Keratinocyte (primary cell): Measurements from ENCODE around the gene CD8B. TPM values are rescaled to one million over a fixed set of nuclear protein-coding genes. Genes with fewer than 3 reads are reported as not detected.

Experiments
- DNase-seq: peaks from one replicate; pipeline ENCODE4 v3.0.0-alpha.2; 2011; ENCODE audit warnings: low read depth, missing footprints, low spot score
- FAIRE-seq: peaks from 2 replicates; lab custom pipeline; 2011; peaks lifted over from hg19 to GRCh38; lab: Jason Lieb, UNC
- H2AFZ ChIP-seq: 2 replicates; pipeline ENCODE4 v1.6.0; 2012; ENCODE audit warnings: low read length, control low read depth, inconsistent platforms; ENCODE audit not compliant: control insufficient read depth
- H3K27ac ChIP-seq: 2 replicates; pipeline ENCODE4 v1.5.1; 2011; ENCODE audit warnings: low read length; ENCODE audit not compliant: control insufficient read depth, insufficient read depth
- H3K27me3 ChIP-seq: 3 replicates; pipeline ENCODE4 v1.6.0; 2011; ENCODE audit warnings: low read length; ENCODE audit not compliant: control insufficient read depth, insufficient read depth; ENCODE audit errors: extremely low read depth
- H3K36me3 ChIP-seq, 2 experiments: 2 replicates in 1 of 2; 3 replicates in 1 of 2; pipeline ENCODE4 v1.5.1; 2011; ENCODE audit warnings: low read length in 2 of 2, mild to moderate bottlenecking in 1 of 2; ENCODE audit not compliant: control insufficient read depth in 2 of 2, insufficient read depth in 2 of 2; ENCODE audit errors: extremely low read depth in 1 of 2
- H3K4me1 ChIP-seq: 3 replicates; pipeline ENCODE4 v1.5.1; 2011; ENCODE audit warnings: low read length; ENCODE audit not compliant: control insufficient read depth, insufficient read depth; ENCODE audit errors: extremely low read depth
- H3K4me2 ChIP-seq: 3 replicates; pipeline ENCODE4 v1.6.0; 2011; ENCODE audit warnings: low read depth, low read length; ENCODE audit not compliant: control insufficient read depth, insufficient read depth; ENCODE audit errors: extremely low read depth
- H3K4me3 ChIP-seq, 3 experiments: fragments of 200-600 bp in 1 of 3; sonication (generic) in 1 of 3; 2 replicates in 2 of 3; 3 replicates in 1 of 3; pipeline ENCODE4 v1.5.1; 2011 to 2016; ENCODE audit warnings: low read length in 3 of 3, mild to moderate bottlenecking in 3 of 3, control low read depth in 2 of 3, inconsistent platforms in 1 of 3, low read depth in 1 of 3, mixed read lengths in 1 of 3, mixed run types in 1 of 3, moderate library complexity in 1 of 3; ENCODE audit not compliant: control insufficient read depth in 2 of 3, insufficient read depth in 2 of 3; ENCODE audit errors: extremely low read depth in 1 of 3
- H3K79me2 ChIP-seq: 2 replicates; pipeline ENCODE4 v1.6.0; 2012; ENCODE audit warnings: low read length; ENCODE audit not compliant: control insufficient read depth, insufficient read depth
- H3K9ac ChIP-seq: 3 replicates; pipeline ENCODE4 v1.6.0; 2011; ENCODE audit warnings: low read length; ENCODE audit not compliant: control insufficient read depth, insufficient read depth; ENCODE audit errors: extremely low read depth
- H3K9me1 ChIP-seq: 3 replicates; pipeline ENCODE4 v1.6.0; 2011; ENCODE audit warnings: low read length; ENCODE audit not compliant: control insufficient read depth, insufficient read depth; ENCODE audit errors: extremely low read depth
- H3K9me3 ChIP-seq: 2 replicates; pipeline ENCODE4 v1.5.1; 2012; ENCODE audit warnings: low read depth, low read length; ENCODE audit not compliant: control insufficient read depth
- H4K20me1 ChIP-seq: 3 replicates; pipeline ENCODE4 v1.6.0; 2011; ENCODE audit warnings: low read length; ENCODE audit not compliant: control insufficient read depth, insufficient read depth; ENCODE audit errors: extremely low read depth
- EZH2 ChIP-seq: IDR thresholded peaks from one replicate; pipeline ENCODE4 v1.6.1; 2012; ENCODE audit warnings: inconsistent platforms, mild to moderate bottlenecking, low read length, moderate library complexity
- dilution Hi-C: fragments of 300-500 bp; cut with MboI; formaldehyde crosslinking; loops from one replicate; pipeline ENCODE4 v1.7.0; 2020; ENCODE audit warnings: low sequenced_read_pairs; ENCODE audit not compliant: extremely low pct_ligation_motif_present
- polyA plus RNA-seq, 5 experiments: library from polyadenylated mRNA; depleted of rRNA in 3 of 5; stranded (reverse) in 3 of 5; stranded (forward) in 1 of 5; unstranded in 1 of 5; fragments of >200 nt; gene quantifications; 1 replicate in 1 of 5; 2 replicates in 3 of 5; 3 replicates in 1 of 5; pipeline versions ENCODE4 v1.2.1 to v1.2.3, GENCODE V29; 2011 to 2012; ENCODE audit warnings: missing spikeins in 2 of 5, low read depth in 1 of 5, low replicate concordance in 1 of 5
- TF ChIP-seq, protein P1 (sequence below), 3 experiments: IDR thresholded peaks in 1 of 3; conservative IDR thresholded peaks in 1 of 3; optimal IDR thresholded peaks in 1 of 3; 2 replicates in 2 of 3; 3 replicates in 1 of 3; pipeline versions ENCODE3 to v1.5.1; 2011; ENCODE audit warnings: low read length in 3 of 3, mild to moderate bottlenecking in 3 of 3, moderate library complexity in 2 of 3, control low read depth in 1 of 3, inconsistent platforms in 1 of 3; ENCODE audit not compliant: insufficient read depth in 2 of 3; ENCODE audit errors: extremely low read depth in 1 of 3

The CD8B gene
- polyA plus RNA-seq, 1 donor (not counting 4 experiments of a cell fraction or from before 2014, with no cell fraction given) = not detected

- no peaks in the 10 kb centered on the region for H3K9me3 ChIP-seq
- dilution Hi-C loops = no loop called here
- no peak overlapping the region for H3K4me3 ChIP-seq
- no peaks in the 10 kb centered on the region for H3K79me2 ChIP-seq
- H3K4me2 ChIP-seq = no peak overlapping the region
- H4K20me1 ChIP-seq = peaks cover 2% of the 10 kb centered on the region
- TF ChIP-seq, protein P1, sequence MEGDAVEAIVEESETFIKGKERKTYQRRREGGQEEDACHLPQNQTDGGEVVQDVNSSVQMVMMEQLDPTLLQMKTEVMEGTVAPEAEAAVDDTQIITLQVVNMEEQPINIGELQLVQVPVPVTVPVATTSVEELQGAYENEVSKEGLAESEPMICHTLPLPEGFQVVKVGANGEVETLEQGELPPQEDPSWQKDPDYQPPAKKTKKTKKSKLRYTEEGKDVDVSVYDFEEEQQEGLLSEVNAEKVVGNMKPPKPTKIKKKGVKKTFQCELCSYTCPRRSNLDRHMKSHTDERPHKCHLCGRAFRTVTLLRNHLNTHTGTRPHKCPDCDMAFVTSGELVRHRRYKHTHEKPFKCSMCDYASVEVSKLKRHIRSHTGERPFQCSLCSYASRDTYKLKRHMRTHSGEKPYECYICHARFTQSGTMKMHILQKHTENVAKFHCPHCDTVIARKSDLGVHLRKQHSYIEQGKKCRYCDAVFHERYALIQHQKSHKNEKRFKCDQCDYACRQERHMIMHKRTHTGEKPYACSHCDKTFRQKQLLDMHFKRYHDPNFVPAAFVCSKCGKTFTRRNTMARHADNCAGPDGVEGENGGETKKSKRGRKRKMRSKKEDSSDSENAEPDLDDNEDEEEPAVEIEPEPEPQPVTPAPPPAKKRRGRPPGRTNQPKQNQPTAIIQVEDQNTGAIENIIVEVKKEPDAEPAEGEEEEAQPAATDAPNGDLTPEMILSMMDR (optimal IDR thresholded peaks at IDR 0.05 in 1 of 3, IDR thresholded peaks at IDR 0.05 in 1 of 3, conservative IDR thresholded peaks at IDR 0.05 in 1 of 3; ENCODE audit: extremely low read depth in 1 of 3, insufficient read depth in 2 of 3, low read length in 3 of 3) = no peak
- H3K4me1 ChIP-seq = no peaks in the 10 kb centered on the region
- no peak overlapping the region for H2AFZ ChIP-seq
- H3K36me3 ChIP-seq = no peaks in the 10 kb centered on the region
- FAIRE-seq = no peak
- no peak overlapping the region for H3K9ac ChIP-seq
- H3K9me1 ChIP-seq = no peaks in the 10 kb centered on the region
- DNase-seq = no peak
- H3K27ac ChIP-seq = no peak overlapping the region
- peaks cover 37% of the 10 kb centered on the region for H3K27me3 ChIP-seq
Observed at GRCh38 chr2:86785456-86785855, 76.2 kb downstream of the CD8B start.

GRCh38 chr2:86783615-86784339 lies 77.9 kb downstream of the CD8B start:
- FAIRE-seq (no peak), DNase-seq (no peak)
- Histone ChIP-seq H3K9ac (no peak overlapping the region), H3K79me2 (no peaks in the 10 kb centered on the region), H3K27ac (no peak overlapping the region), H3K4me3 (no peak overlapping the region), H3K4me2 (no peak overlapping the region), H2AFZ (no peak overlapping the region), H3K4me1 (no peaks in the 10 kb centered on the region), H4K20me1 (no peaks in the 10 kb centered on the region), H3K27me3 (peaks cover 21% of the 10 kb centered on the region), H3K36me3 (no peaks in the 10 kb centered on the region), H3K9me1 (no peaks in the 10 kb centered on the region), H3K9me3 (no peaks in the 10 kb centered on the region)
- dilution Hi-C loops = no loop called here
- TF ChIP-seq, protein P1 (optimal IDR thresholded peaks at IDR 0.05 in 1 of 3, IDR thresholded peaks at IDR 0.05 in 1 of 3, conservative IDR thresholded peaks at IDR 0.05 in 1 of 3; ENCODE audit: extremely low read depth in 1 of 3, insufficient read depth in 2 of 3, low read length in 3 of 3) = no peak
- no peak for TF ChIP-seq EZH2
